HG02870 (cell line): ENCODE results near the gene DCHS2.

Source experiments
- ATAC-seq: cut with Tn5 transposase; IDR thresholded peaks from one replicate; pipeline ENCODE4 v1.9.1; 2021; ENCODE audit warnings: mild to moderate bottlenecking, moderate library complexity; ENCODE audit not compliant: unreplicated experiment

DCHS2 gene, protein sequence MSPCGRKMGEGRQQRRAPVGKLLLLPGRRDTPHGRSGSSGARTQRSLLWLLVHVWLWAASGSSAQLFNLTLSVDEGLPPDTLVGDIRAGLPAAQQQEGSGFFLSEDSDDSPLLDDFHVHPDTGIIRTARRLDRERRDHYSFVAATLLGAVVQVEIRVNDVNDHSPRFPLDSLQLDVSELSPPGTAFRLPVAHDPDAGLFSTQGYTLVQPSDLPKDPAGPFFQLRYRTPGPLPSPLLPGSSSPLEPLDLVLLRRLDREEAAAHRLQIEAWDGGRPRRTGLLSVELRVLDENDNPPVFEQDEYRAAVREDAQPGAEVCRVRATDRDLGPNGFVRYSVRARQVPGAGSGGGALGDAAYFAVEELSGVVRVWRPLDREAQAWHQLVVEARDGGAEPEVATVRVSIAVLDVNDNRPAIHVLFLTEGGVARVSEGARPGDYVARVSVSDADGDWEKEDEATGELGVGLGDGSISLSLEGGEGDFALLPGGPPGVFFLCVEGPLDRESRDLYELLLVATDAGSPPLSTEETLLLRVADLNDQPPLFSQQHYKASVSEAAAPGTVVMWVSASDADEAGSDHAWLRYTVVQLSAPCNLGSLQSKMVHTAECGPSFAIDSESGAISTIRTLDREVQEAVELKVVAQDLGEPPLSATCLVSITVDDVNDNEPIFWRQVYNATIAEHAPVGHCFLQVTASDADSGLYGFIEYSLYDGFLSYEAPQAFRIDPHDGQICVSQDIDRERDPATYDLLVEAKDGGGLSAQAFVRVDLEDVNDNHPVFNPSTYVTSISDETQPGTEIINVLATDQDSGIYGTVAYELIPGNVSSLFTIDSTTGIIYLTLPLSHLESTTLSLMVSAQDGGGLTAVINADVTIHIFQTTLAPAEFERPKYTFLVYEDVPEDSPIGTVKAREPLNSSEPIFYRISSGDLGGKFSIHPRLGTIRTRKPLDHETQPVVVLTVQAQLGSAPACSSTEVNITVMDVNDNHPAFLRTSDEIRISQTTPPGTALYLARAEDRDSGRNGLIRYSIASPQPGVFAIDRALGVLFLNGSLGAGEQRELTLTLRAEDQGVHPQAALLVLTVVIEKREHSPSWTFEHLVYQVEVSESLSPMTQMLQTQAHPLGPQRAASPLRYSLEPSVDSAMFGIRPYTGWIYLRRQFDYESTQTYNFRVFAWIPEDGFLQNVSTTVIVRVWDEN (N-terminal part only)

GRCh38 chr4:154491341-154492271 is at the start of gene DCHS2:
Gene DCHS2 (minus strand): TSS chr4:154491799. CDS start chr4:154491355, 444 bp downstream.
- no peak for ATAC-seq

DNA sequence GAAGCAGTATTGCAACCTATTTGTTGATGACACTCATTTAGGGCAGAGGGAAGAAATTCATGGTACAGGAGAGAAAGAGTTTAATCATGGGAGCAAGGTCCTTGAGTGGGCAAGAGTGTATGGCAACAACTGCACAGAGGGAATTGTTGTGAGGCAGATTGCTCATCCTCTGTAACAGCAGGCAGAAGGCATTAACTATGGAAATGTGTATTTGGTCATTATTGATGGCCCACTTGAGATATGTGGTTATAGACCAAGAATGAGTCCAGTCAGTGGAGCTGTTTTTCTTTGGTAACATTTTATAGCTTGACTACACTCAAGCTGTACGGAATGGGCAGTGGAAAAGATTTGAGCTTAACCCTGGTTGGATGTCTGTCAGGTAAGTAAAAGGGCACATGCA is 42.7 kb upstream of the DCHS2 start:
- ATAC-seq: no peak

GRCh38 chr4:154529728-154530519 is 38.3 kb upstream of the DCHS2 start:
- ATAC-seq: no peak

DNA sequence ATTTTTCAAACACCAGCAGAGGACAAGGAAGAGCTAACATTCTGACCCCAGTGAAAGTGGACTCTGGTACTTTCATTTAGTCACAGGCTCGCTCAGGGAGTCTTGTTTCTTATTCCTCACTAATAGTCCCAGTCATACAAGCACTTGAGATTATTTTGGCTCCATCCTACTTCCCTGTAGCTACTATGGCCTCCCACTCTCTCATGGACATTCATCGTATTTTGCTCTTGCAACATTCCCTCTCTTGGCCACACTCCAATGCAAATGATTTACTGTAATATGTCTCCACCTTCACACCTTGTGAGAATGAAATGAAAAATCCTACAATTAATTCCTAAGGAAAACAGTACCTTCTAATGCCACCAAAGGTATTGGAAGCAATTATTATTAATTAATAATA is 37.3 kb upstream of the DCHS2 start:
- ATAC-seq: no peak

DNA sequence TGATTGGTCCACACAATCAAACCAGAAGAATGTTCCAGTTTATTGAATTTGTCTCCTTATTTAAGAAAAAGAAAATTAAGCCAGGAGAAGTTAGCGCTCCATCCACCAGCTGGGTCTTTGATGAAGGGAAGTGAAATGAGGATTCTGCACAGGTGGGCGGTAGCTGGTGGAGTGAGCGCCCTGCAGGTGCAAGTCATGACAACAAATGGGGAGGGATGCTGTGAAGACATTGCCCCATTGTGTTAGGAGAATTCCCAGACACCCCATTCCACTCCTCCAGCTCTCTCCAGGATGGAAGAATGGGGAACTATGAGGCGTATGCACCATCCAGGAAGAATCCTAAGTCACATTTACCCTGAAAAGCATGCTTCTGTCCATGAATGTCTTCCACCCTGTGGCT is 35.7 kb upstream of the DCHS2 start:
- no peak for ATAC-seq

DNA sequence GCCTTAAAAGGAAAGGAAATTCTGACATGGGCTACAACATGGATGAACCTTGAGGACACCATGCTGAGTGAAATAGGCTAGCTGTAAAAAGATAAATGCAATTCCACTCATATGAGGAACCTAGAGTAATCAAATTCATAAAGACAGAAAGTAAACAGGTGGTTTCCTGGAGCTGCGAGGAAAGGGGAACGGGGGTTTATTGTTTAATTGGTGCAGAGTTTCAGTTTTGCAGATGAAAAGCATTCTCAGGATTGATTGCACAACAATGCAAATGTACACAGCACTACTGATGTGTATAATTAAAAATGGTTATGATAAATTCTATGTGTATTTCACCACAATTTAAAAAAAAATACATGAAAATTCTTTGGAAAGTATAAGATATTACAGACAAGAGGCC is 34.6 kb upstream of the DCHS2 start:
- peak; percentile 66 for ATAC-seq

DNA sequence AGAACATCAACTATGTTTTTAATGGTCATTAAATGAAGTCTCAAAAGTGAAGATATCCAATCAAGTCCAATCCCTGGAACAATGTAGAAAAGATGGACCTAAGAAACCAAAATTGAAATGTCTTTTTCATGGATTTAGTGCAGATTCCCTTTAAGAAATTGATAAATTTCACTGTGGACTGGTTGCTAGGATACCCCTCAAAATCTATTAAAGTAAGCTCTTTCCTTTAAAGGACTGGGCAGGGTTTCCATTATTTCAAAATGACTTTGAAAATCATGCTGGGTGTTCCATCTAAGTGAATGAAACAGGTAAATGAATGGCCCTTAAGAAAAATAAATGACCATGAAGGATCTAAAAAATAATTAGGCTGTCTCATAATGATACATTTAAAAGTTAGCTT is 30.0 kb upstream of the DCHS2 start:
- ATAC-seq: no peak

- no peak for ATAC-seq
Measured at GRCh38 chr4:154519214-154519613, 27.6 kb upstream of the DCHS2 start.

DNA sequence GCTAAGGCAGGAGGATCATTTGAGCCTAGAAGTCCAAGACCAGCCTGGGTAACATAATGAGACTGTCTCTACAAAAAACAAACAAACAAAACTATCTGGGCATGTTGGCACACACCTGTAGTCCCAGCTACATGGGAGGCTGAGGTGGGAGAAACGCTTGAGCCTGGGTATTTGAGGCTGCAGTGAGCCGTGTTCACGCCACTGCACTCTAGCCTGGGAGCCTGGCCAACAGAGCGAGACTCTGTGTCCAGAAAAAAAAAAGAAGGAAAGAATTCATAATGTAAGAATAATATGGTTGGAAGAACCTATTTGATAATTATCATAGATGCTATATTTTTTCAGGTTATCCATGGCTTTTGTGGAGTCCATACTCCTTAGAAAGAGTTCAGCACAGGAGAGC is 26.0 kb upstream of the DCHS2 start:
- no peak for ATAC-seq

DNA sequence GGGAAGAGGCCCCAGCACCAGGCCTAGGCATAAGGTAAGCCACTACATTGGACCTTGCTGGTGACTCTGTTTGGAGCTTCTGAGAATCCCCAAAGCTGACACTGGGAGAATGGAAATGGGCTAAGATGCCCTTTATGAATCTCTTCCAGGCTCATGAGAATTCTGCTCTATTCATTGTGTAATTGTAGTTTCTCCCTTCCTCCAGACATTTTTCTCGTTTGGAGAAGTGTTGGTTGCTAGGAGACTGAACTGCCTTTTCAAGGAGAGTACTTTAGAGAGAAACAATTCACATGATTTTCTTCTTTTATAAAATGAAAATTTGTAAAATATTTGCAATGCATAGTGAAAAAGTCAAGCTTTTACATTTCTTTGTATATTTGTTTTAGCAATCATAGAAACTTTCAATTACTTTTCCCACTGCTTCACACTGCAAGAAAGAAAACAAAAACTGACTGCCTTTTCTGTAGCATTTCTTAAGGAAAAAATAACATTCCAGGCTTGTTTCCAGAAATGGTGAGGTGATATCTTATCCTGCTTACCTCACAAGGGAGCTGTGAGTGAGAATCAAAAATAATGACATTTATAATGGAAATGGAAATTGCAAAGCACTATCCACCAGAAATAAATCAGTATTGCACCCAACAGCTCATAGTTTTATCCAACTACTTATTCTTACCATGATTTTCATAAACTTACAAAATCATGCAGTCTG is 24.9 kb upstream of the DCHS2 start:
- ATAC-seq: no peak

- no peak for ATAC-seq
Measured at GRCh38 chr4:154511981-154512380, 20.4 kb upstream of the DCHS2 start.

DNA sequence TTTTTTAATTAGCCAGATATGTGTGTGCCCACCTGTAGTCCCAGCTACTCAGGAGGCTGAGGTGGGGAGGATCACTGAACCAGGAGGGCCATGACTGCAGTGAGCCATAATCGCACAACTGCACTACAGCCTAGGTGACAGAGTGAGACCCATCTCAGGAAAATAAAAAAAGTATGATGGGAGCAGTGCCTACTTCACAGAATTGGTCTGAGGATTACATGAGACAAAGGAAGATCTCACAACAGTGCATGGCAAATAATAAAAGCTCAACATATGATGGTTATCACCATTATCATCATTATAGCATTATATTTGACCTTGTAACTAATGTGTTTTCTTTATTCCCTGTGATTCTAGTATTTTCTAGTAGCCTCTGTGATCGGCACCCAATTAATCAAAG is 19.9 kb upstream of the DCHS2 start:
- no peak for ATAC-seq

- no peak for ATAC-seq
Measured at GRCh38 chr4:154507156-154507555, 15.6 kb upstream of the DCHS2 start.

- ATAC-seq: peak; percentile 50
Measured at GRCh38 chr4:154506253-154506652, 14.7 kb upstream of the DCHS2 start.

GRCh38 chr4:154503598-154503997 is 12.0 kb upstream of the DCHS2 start:
- ATAC-seq: no peak

GRCh38 chr4:154502111-154502510 is 10.5 kb upstream of the DCHS2 start:
- ATAC-seq: no peak

GRCh38 chr4:154497889-154498288 is 6.3 kb upstream of the DCHS2 start:
- ATAC-seq: no peak

DNA sequence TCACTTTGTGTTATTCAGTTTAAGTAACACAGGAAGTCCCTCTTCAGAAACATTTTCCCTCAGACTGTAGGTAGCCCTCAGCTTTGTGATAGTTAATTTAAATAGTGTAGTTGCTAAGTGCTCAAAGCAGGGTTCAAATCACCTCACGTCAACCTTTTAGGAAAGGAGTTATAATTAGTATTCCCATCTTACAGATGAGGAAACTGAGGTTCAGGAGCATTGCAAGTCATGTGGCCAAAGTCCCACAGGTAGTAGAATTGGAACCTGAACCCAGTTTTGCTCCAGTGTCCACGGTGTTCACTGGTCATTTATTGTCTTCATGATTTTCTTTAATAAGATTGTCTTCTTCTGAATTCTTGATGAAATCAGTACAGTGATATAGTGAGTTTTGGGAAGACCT is 4.3 kb upstream of the DCHS2 start:
- no peak for ATAC-seq

- no peak for ATAC-seq
Measured at GRCh38 chr4:154492288-154492687, 689 bp upstream of the DCHS2 start.
